HG03432 (cell line): ENCODE results near the gene PACS1.

Source experiments
- ATAC-seq: cut with Tn5 transposase; IDR thresholded peaks from one replicate; pipeline ENCODE4 v1.9.1; 2021; ENCODE audit warnings: mild to moderate bottlenecking, moderate library complexity; ENCODE audit not compliant: unreplicated experiment

PACS1 gene

DNA sequence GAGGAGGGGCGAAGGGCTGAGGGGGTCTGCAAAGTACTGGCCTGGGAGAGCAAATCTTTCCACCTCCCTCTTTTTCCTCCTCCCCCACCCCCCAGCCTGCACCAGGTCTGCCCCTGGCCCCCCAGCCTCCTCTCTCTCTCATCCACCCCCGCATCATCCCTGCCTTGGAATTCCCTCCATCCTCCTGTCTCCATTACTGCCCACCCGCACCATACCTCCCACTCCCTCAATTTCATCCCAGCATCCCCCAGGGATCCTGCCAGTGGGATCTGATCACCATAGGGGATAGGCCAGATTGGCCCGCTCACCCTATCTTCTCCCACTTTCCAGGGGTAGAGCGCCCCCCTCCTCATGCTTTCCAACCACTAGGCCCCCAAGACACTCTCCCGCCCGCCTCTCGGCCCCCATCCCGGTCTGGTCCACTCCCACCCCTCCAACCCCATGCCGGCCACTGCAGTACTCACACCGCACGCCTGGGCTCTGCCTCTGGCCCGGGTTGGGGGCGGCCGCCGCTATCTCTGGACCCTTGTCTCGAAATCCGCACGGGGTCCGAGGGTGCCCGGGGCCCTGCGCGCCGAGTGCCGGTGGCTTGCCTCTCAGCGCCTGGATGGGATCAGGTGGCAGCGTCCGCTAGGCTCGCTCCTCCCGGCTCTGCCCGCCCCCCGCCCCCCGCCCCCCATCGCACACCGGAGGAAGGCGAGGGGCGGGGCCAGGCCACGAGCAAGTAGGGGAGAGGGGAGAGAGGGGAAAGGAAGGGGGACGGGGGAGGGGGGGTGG is 21.3 kb upstream of the PACS1 start, which contains the start of gene GAL3ST3:
TSS of gene GAL3ST3 (minus strand) at position 615 of the 777 bp plus-strand sequence. CDS start 3,746 bp downstream, outside the sequence.
- ATAC-seq = no peak

GRCh38 chr11:66050581-66051231 is 19.4 kb upstream of the PACS1 start:
- ATAC-seq = no peak

DNA sequence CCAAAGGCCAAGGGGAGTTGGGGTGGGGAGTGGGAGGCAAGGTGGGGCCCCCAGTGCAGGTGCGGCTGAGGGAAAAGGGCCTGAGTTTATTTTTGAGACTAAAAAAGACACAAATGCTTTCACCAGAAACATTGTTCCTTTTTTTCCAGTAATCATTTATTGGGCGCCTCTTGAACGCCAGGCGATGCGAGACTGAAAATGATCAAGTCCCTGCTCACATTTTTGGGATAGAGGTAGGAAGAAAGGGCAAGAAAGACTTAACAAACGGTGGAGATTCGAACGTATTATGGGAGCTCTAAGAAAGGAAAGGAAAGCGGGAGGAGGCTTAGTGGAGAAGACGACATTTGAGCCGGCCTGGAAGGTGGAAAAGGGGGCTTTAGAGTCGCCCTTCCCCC is 18.7 kb upstream of the PACS1 start:
- no peak for ATAC-seq

- ATAC-seq = peak; percentile 94
Measured at GRCh38 chr11:66051766-66052663, 18.1 kb upstream of the PACS1 start, which contains the start of gene SF3B2. TSS of gene SF3B2 (plus strand) at chr11:66052364. CDS start at chr11:66052385, 21 bp downstream.

DNA sequence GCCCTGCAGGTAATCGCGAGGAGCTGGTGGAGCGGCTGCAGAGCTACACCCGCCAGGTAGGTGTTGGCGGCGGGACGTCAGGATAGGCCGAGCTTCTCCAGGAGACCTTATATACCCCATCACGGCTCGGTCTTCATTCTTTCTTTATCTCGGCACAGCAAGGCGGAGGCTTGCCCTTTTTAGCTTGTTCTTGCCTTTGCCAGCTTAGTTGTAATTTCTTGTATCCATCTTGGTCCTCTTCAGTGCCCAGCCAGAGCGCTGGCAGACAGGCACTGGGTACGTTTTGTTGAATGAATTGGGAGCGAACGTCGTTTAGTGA is 17.4 kb upstream of the PACS1 start:
- ATAC-seq = no peak

- no peak for ATAC-seq
Measured at GRCh38 chr11:66055021-66055420, 15.1 kb upstream of the PACS1 start.

DNA sequence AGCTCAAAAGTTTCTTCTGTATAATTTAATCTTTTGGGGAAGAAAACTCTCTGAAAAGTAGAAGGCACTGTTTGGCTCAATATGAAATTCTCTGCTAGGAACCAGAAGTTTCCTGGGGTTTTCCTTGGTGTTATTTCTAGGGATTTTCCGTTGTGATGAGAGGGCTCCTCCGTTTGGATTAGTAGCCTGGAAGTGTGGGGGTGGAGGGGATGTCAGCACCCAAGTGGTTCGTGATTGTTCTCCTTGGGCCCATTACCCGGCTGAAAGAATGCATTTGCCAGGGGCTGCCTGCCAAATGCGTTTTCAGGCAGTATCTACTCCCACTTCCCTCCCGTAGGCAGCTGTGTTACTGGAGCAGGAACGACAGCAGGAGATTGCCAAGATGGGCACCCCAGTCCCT is 13.6 kb upstream of the PACS1 start:
- no peak for ATAC-seq

GRCh38 chr11:66059966-66060680 is 9.9 kb upstream of the PACS1 start:
- ATAC-seq = no peak

- ATAC-seq = no peak
Measured at GRCh38 chr11:66061268-66061667, 8.8 kb upstream of the PACS1 start.

GRCh38 chr11:66062408-66062807 is 7.7 kb upstream of the PACS1 start:
- no peak for ATAC-seq

GRCh38 chr11:66063900-66064299 is 6.2 kb upstream of the PACS1 start:
- ATAC-seq = no peak

DNA sequence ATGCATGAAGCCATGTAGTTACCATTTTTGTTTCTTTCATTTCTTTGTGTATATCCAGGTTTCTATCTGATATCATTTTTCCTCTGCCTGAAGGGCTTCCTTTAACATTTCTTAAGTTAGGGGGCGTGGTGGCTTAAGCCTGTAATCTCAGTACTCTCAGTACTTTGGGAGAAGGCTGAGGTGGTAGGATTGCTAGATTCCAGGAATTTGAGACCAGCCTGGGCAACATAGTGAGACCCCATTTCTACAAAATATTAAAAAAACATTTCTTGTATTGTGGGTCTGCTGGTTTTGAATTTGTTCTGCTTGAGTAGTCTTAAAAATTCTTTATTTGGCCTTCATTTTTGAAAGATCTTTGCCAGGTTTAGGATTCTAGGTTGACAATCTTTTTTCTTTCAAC is 5.5 kb upstream of the PACS1 start:
- no peak for ATAC-seq

DNA sequence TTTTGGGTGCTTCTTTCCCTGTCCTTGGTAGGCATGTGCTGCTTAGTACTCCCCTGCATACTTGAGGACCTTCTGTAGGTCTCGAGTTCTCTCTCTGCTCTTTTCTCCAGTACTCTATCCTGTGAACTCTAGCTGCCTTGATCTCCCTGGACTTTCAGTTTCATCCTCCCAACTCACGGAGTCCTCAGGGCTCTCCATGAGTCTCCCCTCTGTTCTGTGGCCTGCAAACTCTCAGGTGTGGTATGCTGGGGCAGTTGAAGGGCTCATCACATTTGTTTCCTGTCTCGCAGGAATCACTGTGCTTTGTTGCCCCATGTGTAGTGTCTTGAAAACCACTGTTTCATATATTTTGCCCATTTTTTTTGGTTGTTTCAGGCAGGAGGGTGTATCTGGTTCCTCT is 3.3 kb upstream of the PACS1 start:
- no peak for ATAC-seq

DNA sequence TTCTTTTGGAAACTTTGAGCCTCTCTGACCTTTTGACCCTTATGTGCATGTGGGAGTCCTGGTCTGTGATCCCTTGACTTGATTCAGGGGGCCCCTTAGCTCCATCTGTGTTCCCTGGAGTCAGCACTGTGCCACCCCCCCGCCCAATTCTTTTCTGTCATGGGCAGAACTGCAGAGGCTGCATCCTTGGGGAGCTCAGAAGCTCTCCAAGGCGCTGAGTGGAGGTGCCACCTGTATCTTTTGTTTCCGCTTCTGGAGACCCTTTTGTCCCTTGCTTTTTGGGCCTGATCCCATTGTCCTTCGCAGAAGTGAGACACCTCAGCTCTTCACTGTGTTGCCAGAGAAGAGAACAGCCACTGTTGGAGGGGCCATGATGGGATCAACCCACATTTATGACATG is 2.4 kb upstream of the PACS1 start:
- ATAC-seq = no peak

GRCh38 chr11:66068154-66068821 is 1.8 kb upstream of the PACS1 start:
- no peak for ATAC-seq

GRCh38 chr11:66068923-66069714 is 953 bp upstream of the PACS1 start:
- ATAC-seq = peak; percentile 1

- peak; percentile 22 for ATAC-seq
Measured at GRCh38 chr11:66070604-66071380, 720 bp downstream of the PACS1 start.

GRCh38 chr11:66071381-66071801 is 1.3 kb downstream of the PACS1 start:
- ATAC-seq = no peak

GRCh38 chr11:66072081-66072480 is 2.0 kb downstream of the PACS1 start:
- ATAC-seq = no peak
